ENCODE data around the gene CDK11B.
A peak's percentile ranks its signal among the peaks of the same experiment; 100 is the strongest.
"Not testable (repeated sequence)": the region's sequence is repeated elsewhere in the genome, so short reads cannot be mapped to it uniquely, and the experiment has no call there.

The CDK11B gene

DNA sequence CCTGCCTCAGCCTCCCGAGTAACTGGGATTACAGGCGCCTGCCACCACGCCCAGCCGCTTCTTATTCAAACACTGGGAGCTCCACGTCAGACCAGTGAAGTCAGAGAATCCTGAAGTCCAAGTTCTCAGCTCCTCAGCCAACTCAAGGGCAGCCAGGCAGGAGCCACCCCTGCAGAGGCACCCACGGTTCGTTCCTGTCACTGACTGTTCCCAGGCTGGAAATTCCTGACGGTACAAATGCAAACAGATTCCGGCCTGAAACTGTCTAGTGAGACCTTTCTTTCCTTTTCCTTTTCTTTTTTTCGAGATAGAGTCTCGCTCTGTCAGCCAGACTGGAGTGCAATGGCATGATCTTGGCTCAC lies 22.1 kb upstream of the CDK11B start:
- no peak for DNase-seq

- DNase-seq: no peak
Measured at GRCh38 chr1:1680031-1680911, 21.5 kb upstream of the CDK11B start.

DNA sequence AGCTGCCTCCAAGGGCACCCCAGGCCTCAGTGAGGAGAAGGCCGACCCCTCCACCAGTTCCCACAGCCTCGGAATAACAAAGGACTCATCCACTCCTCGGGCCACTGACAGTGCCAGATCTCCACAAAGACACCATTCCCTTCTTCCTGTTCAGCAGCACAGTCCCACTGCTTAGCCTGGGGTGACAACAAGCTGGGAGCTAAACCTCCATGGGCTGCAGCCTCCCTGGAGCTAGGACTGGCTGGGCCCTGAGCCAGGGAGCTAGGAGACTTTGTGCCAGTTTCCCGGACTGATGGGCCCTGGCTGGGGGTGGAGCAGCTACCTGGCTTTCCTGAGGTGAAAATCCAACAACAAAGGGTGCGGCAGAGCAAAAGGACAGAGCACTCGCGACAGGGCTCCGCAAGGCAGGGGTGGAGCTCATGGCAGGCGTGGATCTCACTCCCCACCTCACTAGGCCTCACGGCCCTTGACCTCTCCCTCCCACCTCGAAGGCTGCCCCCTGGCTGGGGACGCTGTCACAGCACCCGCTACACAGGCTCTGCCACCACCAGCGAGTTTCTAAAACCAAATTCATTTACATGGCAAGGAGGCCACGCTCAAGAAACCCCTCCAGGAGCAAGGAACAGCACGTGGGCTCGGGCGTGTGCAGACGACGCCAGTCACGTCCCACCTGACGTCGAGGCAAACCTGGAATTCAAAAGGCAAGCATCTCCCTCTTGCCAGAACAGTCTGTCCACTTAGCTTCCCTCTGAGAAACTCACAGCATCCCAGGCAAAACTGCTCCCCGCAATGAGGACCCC lies 20.0 kb upstream of the CDK11B start:
- DNase-seq: peak; percentile 89

DNA sequence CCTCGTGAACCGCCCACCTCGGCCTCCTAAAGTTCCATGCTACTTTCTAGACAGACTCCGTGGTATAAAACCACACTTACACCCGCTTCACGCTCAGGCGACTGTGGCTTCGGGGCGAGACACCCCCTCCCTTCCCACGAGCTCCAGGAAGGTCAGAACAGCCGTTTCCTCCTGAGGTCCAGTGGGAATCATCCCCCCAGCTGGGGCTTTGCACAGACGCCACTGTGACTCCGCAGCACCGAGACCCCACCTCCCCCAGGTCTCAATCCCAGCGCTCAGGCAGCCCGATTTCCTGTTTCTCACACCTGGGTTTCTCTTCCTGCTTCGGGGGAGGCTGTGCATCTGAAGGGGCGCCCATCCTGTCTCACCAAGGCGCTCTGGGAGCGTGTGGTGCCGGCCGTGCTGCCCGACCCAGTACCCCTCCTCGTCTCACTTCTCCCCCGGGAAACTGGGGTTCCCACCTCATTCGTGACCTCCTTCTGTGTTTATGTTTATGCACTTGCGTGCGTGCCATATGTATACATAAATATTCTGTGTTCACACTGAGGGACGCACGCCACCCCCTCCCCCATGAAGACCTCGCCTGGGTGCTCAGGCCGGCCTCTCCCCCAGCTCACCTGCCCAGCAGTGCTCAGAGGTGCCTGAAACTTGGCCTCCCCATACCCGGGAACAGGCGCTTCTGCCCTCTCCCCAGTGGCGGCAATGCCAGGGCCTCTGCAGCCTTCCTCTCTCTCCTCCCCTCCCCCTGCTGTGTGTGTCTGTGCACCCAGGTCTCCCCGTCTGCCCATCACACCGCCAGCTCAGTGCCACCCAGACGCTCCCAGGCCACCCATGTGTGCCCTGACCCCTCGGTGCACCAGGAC lies 19.1 kb upstream of the CDK11B start:
- DNase-seq: peak; percentile 83

- not testable (repeated sequence) for DNase-seq
Measured at GRCh38 chr1:1676087-1676486, 17.3 kb upstream of the CDK11B start.

DNA sequence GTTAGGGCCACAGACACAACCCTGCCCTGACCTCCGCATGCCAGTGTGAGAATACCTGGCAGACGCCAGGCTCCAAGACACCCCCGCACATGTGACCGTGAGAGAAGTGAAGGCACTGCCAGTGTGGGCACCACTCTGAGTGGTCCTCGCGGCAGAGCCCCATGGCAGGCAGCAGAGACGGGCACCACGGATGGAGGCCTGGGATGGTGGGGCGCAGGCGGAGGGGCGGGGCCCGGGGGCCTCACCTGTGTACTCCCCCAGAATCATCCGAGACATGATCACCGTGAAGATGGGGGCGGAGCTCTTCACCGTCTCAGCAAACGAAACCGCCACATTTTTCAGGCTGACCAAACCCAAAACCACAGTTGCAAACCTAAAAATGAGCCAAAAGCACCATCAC lies 16.4 kb upstream of the CDK11B start:
- not testable (repeated sequence) for DNase-seq

- not testable (repeated sequence) for DNase-seq
Measured at GRCh38 chr1:1674806-1675205, 16.0 kb upstream of the CDK11B start.

GRCh38 chr1:1672181-1672965 lies 13.6 kb upstream of the CDK11B start:
- no peak for DNase-seq

- DNase-seq: no peak
Measured at GRCh38 chr1:1671365-1672119, 12.7 kb upstream of the CDK11B start.

DNA sequence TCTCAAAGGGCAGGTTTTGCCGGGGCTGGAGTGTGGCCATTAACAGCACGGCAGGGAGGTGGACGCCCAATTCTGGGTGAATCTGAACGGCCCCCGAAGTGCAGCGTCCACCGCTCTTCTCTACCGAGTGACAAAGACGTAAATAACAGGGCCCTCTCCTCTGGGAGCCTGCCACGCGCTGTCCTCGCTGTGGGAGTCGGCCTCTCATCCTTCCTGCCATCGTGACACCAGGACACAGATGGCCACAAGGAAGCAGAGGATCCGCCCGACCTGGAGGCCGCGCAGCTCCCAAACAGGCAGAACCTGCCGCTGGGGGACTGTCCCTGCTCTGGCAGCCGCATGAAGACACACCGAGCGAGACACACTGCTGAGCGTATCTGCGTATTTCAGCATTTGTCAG lies 12.1 kb upstream of the CDK11B start:
- no peak for DNase-seq

DNA sequence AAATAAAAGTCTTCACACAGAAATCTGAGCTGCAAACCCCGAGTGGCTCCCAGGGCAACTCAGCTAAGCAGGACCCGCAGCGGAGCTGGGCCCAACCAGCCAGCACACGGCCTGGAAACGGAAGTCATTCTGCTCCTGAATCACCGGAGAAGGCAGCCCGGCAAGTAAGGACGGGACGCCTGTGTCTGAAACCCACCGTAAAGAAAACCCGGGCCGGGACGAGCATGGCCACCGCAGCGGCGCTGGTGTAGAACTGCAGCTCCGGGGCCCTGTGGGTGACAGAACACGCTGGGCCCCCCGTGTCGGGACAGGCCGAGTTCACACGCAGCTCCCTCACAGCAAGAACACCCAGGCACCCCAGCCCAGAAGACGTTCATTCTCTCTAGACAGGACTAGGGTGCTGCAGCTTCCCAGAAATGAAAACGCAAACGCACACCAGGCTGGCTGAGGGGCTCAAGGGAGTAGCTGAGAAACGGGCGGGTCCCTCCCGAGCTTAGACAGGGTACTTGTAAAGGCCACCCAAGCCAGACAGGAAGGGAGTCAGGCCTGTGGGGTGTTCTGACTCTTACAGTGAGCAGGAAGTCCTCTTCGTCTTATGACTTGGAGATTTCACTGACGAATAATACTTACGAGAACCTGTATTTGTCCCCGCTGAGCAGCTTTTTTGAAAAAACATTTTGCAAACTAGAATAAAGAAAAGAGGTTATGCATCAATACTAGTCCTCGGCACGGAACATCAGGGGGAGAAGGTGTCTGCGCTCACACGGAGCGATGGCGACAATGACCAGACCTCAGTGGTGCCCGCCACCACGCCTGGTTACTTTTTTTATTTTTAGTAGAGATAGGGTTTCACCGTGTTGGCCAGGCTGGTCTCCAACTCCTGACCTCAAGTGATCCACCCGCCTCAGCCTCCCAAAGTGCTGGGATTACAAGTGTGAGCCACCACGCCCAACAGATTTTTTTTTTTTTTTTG lies 10.9 kb upstream of the CDK11B start:
- DNase-seq: no peak

GRCh38 chr1:1666526-1666925 lies 7.7 kb upstream of the CDK11B start:
- DNase-seq: no peak

GRCh38 chr1:1665815-1666251 lies 7.0 kb upstream of the CDK11B start:
- DNase-seq: no peak

- no peak for DNase-seq
Measured at GRCh38 chr1:1664941-1665814, 6.4 kb upstream of the CDK11B start.

DNA sequence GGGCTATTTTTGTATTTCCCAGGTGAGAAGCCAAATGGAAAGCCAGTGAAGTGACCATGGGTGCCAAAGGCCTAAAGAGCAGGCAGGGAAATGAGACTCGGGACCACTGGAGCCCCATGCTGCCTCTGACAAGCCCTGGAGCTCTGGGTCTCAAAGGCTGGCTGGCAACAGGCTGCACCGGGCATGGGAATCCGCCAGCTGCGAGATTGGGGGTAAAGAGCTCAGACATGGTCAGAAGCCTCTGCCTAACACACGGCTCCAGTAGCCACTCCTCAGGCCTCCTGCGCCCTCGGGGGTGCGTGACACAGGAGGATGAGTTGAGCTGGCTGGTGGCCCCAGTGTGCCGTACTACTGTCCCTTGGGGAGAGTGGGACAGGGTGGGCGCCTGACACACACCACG lies 5.5 kb upstream of the CDK11B start:
- not testable (repeated sequence) for DNase-seq

DNA sequence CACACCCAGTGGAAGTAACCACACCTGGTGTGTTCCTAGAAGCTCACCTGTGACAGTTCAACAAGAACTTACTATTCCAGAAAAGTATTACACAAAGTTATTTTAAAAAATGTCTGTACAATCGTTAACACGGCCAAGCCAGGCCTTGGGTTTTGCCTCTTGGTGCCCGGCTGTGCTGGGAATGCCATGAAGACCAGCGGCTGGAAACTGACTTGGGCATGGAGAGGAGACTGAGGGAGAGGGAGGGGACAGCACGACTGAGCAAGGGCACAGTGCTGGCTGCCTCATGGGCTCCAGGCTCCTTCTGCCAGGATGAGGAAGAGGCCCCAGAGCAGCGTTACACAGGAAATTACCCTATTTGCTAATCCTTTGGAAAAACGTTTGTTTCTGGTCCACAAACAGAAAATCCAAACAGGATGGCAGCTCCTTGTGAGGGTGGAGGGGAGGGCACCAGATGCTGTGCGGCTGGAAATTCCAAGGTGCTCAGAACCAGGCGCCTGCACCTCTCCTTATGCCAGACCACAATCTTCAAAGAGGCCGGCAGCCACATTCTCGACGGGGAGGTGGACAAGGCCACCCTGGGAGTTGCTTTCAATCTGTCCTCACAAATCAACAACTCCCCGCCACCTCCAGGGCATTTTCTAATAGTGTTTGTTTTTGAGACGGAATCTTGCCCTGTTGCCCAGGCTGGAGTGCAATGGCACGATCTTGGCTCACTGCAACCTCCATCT lies 4.2 kb upstream of the CDK11B start:
- DNase-seq: not testable (repeated sequence)

GRCh38 chr1:1662392-1662791 lies 3.6 kb upstream of the CDK11B start:
- not testable (repeated sequence) for DNase-seq

DNA sequence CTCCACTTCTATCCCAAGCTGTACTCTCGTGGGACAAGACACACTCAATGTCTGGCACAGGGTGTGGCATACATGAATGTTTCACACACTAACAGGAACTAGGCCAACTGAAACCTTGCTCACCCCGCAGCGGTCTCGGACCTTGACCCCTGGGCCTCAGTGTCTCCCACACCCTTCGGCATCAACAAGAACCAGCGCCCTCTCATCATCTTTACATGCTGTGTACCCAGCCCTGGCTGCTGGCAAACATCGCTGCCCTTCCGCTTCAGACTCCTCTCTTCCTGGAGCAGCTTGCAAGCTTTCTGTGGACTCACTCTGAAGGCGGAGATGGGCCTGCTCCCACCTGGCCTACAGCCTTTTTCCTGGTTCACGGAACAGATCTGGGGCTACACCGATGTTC lies 10.5 kb downstream of the CDK11B start:
- DNase-seq: not testable (repeated sequence)
